NB4 (cell line): ENCODE results near the gene BHMT2.

ENCODE experiments used
- CTCF ChIP-seq: IDR thresholded peaks from one replicate; pipeline ENCODE4 v1.5.1; 2012; ENCODE audit warnings: low read depth, low read length
- MAX ChIP-seq: IDR thresholded peaks from 2 replicates; pipeline ENCODE4 v1.6.1; 2011; ENCODE audit warnings: low read depth, low read length
- MYC ChIP-seq: IDR thresholded peaks from 2 replicates; pipeline ENCODE4 v1.6.1; 2011; ENCODE audit warnings: low read depth, low read length
- POLR2A ChIP-seq: IDR thresholded peaks from 2 replicates; pipeline ENCODE4 v1.6.1; 2011; ENCODE audit warnings: mild to moderate bottlenecking; ENCODE audit not compliant: insufficient read length; ENCODE audit errors: extremely low read depth

- TF ChIP-seq POLR2A (no peak), MAX (no peak), CTCF (no peak), MYC (no peak)
Measured at GRCh38 chr5:79077680-79078365, 8.3 kb downstream of the BHMT2 start.
